AG09319 (cell line): Measurements from ENCODE around the gene UBE2D2.

Experiments used
- DNase-seq: peaks from one replicate; pipeline ENCODE4 v3.0.0-alpha.2; 2010; ENCODE audit warnings: low read depth; ENCODE audit errors: extremely low read depth
- TF ChIP-seq, protein P1 (sequence below): IDR thresholded peaks from 2 replicates; pipeline ENCODE4 v1.5.1; 2011; ENCODE audit warnings: low read depth, mild to moderate bottlenecking, inconsistent platforms, low read length, moderate library complexity

Gene UBE2D2

DNA sequence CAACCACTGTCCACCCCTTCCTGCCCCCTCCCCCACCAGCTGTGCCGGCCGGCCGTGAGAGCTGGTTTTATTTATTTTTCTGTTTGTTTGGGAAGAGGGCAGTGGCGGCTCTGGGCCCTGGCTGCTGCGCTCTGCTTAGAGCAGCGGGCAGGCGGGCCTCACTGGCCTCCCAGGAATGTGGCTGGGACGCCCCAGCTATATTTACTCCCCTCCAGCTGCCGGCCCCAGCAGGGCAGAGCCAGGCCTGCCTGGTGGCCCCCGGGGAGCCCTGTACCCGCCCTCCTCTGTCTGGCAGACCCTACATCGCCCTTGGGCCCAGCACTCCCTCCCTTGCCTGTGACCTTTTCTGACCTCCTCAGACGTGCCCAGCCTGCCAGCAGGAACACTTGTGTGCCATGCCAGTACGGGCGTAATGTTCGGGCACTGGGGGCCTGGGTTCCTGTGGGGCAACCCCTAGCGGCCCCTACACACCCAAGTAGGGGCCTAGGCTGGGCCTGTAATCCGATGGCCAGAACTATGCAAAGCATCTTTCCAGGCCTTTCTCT lies 94.7 kb downstream of the UBE2D2 start:
- TF ChIP-seq, protein P1, sequence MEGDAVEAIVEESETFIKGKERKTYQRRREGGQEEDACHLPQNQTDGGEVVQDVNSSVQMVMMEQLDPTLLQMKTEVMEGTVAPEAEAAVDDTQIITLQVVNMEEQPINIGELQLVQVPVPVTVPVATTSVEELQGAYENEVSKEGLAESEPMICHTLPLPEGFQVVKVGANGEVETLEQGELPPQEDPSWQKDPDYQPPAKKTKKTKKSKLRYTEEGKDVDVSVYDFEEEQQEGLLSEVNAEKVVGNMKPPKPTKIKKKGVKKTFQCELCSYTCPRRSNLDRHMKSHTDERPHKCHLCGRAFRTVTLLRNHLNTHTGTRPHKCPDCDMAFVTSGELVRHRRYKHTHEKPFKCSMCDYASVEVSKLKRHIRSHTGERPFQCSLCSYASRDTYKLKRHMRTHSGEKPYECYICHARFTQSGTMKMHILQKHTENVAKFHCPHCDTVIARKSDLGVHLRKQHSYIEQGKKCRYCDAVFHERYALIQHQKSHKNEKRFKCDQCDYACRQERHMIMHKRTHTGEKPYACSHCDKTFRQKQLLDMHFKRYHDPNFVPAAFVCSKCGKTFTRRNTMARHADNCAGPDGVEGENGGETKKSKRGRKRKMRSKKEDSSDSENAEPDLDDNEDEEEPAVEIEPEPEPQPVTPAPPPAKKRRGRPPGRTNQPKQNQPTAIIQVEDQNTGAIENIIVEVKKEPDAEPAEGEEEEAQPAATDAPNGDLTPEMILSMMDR = no peak
- no peak for DNase-seq

DNA sequence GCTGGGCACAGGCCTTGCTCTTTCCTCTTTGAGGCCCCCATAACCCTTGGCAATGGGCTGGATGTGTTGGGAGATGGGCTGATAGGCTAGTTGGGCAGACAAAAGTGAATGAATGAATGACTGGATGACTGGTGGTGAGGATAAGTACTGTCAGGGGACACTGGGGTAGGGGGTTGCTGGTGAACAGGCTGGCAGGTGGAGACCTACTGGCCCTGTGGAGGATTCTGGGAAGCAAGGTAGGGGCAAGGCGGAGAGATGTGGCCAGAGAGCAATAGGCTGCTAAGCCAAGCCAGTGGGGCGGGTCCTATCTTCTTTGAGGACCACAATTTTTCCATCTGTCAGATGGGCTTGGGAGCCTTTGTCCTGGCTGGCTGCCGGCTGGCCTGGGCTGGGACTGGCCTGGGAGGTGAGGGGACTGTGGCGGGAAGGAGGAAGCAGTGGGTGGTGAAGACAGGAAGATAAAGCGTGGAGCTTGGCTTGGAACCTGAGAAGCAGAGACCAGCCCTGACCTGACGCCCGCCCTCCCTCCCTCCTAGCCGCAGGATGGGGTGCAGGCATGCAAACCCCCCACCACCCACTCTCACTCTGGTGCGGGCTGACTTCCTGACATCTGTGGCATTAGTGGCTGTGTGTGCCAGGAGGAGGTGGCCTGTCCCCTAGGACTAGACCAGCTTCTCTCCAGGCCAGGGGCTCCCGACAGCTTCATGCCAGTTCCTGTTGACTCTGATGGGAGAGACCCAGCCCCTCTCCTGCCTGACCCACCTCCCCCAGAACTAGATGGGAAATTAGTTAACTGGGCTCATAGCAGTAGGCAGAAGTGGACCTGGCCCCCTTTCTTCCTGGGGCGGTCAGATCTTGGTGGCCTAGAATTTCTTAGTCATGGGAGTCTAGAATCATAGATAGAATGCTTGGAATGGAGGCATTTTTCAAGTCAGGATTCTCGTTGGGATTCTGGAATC lies 96.5 kb downstream of the UBE2D2 start:
- TF ChIP-seq, protein P1 = no peak
- DNase-seq = no peak

DNA sequence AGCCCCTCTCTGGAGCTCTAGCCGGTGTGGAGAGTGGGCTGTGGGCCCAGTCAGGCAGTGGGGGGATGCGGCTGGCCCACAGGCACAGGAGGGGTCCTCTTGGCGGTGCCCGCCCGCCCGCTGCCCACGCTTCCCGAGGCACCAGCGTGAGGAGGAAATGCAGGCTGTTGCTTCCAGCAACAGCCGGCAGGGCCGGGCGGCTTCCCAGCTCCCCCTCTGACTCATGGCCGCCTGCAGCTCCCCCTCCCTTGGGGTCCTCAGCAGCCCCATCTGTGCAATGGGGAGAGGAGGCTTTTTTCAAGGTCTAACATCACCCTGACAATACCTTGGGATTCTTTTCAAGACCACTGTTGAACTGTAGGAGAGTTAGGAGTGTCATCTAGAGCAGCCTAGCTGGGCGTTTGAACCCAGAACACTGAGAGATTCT lies 97.4 kb downstream of the UBE2D2 start:
- DNase-seq = no peak
- TF ChIP-seq, protein P1 = no peak; the same call in 1 of the 2 replicates

DNA sequence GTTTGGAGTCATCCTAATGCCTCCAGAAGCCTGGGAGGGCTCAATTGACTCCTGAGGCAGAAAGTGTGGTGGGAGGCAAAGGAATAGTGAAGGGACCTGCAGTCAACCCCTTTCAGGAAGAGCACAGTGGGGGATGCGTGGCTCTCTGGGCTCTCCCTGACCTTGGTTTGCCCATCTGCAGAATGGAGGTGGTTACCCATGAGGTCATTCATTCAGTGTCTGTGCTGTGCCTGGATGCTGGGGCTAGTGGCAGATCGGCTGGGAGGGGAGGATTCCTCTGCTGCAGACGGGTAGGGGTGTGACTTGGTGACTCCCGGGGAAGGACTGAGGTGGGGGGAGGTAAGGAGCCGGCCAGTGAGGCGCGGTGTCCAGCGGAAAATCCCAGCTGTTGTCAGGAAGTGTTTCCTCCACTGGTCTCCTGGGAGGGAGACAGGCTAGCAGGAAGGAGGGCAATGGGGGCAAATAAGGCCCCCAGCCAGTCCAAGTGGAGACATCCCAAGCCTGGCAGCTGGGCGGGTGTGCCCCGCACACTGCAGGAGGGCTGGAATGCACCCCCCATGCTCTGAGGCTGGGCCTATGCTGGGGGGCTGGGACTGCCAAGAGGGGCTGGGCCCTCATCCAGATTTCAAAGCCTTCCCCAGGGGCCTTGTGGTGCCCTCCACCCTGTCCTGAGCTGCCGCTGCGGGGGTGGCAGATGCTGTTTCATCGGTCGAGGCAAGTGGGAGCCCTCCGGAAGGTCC lies 98.0 kb downstream of the UBE2D2 start:
- DNase-seq = no peak
- TF ChIP-seq, protein P1 = no peak

DNA sequence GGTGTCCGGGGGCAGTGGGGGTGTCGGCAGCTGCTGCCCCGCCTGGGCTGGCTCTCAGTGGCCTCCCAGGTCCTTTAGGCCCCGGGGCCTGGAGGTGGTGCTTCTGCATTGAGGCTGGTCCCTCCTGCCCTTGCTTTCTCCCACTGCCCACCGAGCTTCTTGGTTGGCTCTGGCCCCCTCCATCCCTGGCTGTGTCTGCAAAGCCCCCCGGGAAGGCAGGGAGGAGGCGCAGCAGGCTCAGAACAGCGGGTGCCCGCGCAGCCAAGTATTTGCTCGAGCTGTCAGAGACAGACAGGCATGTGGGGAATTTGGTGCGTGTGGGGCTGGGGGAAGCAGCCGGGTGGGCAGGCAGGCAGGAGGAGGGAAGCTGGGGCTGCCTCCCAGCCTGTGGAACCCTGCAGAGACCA lies 98.6 kb downstream of the UBE2D2 start:
- no peak for DNase-seq

DNA sequence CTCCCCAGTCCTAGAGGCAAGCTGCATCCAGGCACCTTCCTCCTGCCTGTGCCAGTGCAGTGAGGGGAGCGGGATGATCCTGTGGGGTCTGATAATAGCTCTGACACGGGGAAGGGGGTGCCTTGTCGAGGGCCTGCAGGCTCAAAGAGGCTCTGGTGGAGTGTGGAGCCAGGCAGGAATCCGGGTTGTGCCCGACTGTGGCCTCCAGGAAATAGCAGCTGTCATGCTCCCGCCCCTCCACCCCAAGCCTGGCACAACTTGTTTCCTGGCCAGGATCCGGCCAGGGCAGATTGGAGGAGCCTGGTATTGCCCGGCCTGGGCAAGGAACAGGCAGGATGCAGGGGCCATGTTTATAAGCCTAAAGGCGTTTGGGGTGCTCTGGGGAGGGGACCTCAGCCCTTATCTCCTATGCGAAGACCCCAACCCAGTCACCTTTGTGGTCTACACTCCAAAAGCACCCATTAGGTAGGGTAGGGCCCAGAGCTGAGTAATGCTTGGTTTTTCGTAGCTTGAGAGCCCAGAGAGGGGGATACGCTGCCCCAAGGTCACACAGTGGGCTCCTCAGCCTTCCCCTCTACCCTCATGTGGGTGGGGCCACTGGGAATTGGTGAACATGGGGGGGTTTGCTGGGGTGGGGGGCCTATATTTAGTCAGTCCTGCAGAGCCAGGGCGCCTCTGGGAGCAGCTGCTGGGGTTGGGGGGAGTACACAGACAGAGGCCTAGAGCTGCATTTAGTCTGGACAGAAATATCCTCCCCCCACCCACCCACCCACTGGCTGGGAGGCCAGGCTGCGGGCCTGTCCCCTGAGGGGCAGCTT lies 99.2 kb downstream of the UBE2D2 start:
- TF ChIP-seq, protein P1 = no peak
- no peak for DNase-seq

More for the DNA sequence above, 98.6 kb downstream of the UBE2D2 start:
- TF ChIP-seq, protein P1 = no peak
